Sigmoid colon (tissue), 4 donors: ENCODE data around the gene SCRN1.

Source experiments
- CTCF ChIP-seq, 4 experiments: fragments of 450-650 bp in 3 of 4; fragments of 200-600 bp in 1 of 4; IDR thresholded peaks; one replicate each; pipeline ENCODE4 v1.5.1; 2016 to 2019; ENCODE audit warnings: antibody characterized with exemption in 4 of 4, mild to moderate bottlenecking in 3 of 4, moderate library complexity in 2 of 4
- POLR2A ChIP-seq, 2 donors: fragments of 450-650 bp; IDR thresholded peaks; one replicate each; pipeline ENCODE4 v1.6.1; 2016; ENCODE audit warnings: antibody characterized with exemption in 2 of 2, mild to moderate bottlenecking in 2 of 2, moderate library complexity in 2 of 2
- POLR2AphosphoS5 ChIP-seq, 4 donors: sonication (generic); formaldehyde crosslinking; IDR thresholded peaks; one replicate each; pipeline ENCODE4 v1.6.1; 2017; ENCODE audit warnings: antibody characterized with exemption in 4 of 4

GRCh38 chr7:29924684-29925083, 64.9 kb downstream of the SCRN1 start:
- TF ChIP-seq CTCF (IDR thresholded peaks at IDR 0.05) (no peak), POLR2AphosphoS5 (IDR thresholded peaks at IDR 0.05) (no peak), POLR2A (IDR thresholded peaks at IDR 0.05) (no peak)
